Endothelial cell of umbilical vein (primary cell): ENCODE results near the gene ALDH3A2.

Experiments used
- EZH2 ChIP-seq: IDR thresholded peaks from 2 replicates; pipeline ENCODE4 v1.6.1; 2012; ENCODE audit warnings: borderline replicate concordance, low read depth, mild to moderate bottlenecking, moderate library complexity, low read length, inconsistent platforms; ENCODE audit not compliant: severe bottlenecking
- FOS ChIP-seq: IDR thresholded peaks from 2 replicates; pipeline ENCODE4 v1.6.1; 2011; ENCODE audit warnings: mild to moderate bottlenecking, low read length, moderate library complexity, borderline replicate concordance; ENCODE audit not compliant: insufficient read depth
- MAX ChIP-seq: IDR thresholded peaks from 2 replicates; pipeline ENCODE4 v1.6.1; 2011; ENCODE audit not compliant: insufficient read depth, insufficient read length
- MYC ChIP-seq: IDR thresholded peaks from one replicate; pipeline ENCODE4 v1.6.1; 2011; ENCODE audit warnings: mild to moderate bottlenecking, low read depth, low read length
- POLR2A ChIP-seq: IDR thresholded peaks from 2 replicates; pipeline ENCODE4 v1.6.1; 2012; ENCODE audit warnings: low read depth, mild to moderate bottlenecking, control low read depth, low read length
- POLR2AphosphoS5 ChIP-seq: IDR thresholded peaks from 2 replicates; pipeline ENCODE4 v1.6.1; 2012; ENCODE audit warnings: low read depth, mild to moderate bottlenecking, control low read depth, low read length, moderate library complexity; ENCODE audit not compliant: insufficient read depth
- TF ChIP-seq, protein P1 (sequence below), 2 donors: IDR thresholded peaks; 1 replicate in 1 of 2; 2 replicates in 1 of 2; pipeline ENCODE4 v1.5.1; 2011; ENCODE audit warnings: low read length in 2 of 2, mild to moderate bottlenecking in 2 of 2, moderate library complexity in 2 of 2, control low read depth in 1 of 2, inconsistent platforms in 1 of 2, low read depth in 1 of 2; ENCODE audit not compliant: insufficient read depth in 1 of 2; ENCODE audit errors: extremely low read depth in 1 of 2

- TF ChIP-seq, protein P1, sequence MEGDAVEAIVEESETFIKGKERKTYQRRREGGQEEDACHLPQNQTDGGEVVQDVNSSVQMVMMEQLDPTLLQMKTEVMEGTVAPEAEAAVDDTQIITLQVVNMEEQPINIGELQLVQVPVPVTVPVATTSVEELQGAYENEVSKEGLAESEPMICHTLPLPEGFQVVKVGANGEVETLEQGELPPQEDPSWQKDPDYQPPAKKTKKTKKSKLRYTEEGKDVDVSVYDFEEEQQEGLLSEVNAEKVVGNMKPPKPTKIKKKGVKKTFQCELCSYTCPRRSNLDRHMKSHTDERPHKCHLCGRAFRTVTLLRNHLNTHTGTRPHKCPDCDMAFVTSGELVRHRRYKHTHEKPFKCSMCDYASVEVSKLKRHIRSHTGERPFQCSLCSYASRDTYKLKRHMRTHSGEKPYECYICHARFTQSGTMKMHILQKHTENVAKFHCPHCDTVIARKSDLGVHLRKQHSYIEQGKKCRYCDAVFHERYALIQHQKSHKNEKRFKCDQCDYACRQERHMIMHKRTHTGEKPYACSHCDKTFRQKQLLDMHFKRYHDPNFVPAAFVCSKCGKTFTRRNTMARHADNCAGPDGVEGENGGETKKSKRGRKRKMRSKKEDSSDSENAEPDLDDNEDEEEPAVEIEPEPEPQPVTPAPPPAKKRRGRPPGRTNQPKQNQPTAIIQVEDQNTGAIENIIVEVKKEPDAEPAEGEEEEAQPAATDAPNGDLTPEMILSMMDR (IDR thresholded peaks at IDR 0.05; ENCODE audit: extremely low read depth in 1 of 2, insufficient read depth in 1 of 2, low read depth in 1 of 2, low read length in 2 of 2) = no peak
- TF ChIP-seq POLR2A (no peak), EZH2 (no peak), MYC (no peak), POLR2AphosphoS5 (no peak), MAX (no peak), FOS (no peak)
Observed at GRCh38 chr17:19630035-19630434, 18.5 kb upstream of the ALDH3A2 start.
